ENCODE measurements around the gene SMG6. TPM values are rescaled to one million over a fixed set of nuclear protein-coding genes. Genes with fewer than 3 reads are reported as not detected.

Gene SMG6
- total RNA-seq, 1 experiment from 2014 or later: 28.6 TPM

GRCh38 chr17:2304931-2305330, 1.3 kb upstream of the SMG6 start:
- Mint-ChIP-seq H3K27ac (no peak overlapping the region), H3K36me3 (ENCODE audit: insufficient read depth in 1 of 3, low read depth in 3 of 3) (peaks cover 9 to 22% (median 12%) of the 10 kb centered on the region in 3 experiments; a peak in 6 of 7 replicates), H3K4me1 (peaks cover 7 to 15% of the 10 kb centered on the region in 2 experiments; a peak in 3 of 4 replicates), H3K4me3 (peak overlapping the region; percentile 36 to 53), H3K27me3 (ENCODE audit: low read depth) (peaks cover 3% of the 10 kb centered on the region; the same call in 1 of the 2 replicates), H3K9me3 (no peaks in the 10 kb centered on the region)
- no CpG with 5 or more reads among the region's 4 CpGs for WGBS (ENCODE audit: extremely low coverage, insufficient read length, low lambda C conversion rate)
- Histone ChIP-seq H3K56ac (ENCODE audit: insufficient read length, low read depth, low read length) (no peak overlapping the region), H3K18ac (ENCODE audit: insufficient read length, low read depth, low read length) (no peak overlapping the region), H2BK12ac (ENCODE audit: insufficient read length, low read depth, low read length) (no peak overlapping the region), H3K9me3 (ENCODE audit: control insufficient read depth, low read depth, low read length) (no peaks in the 10 kb centered on the region), H3K79me1 (ENCODE audit: insufficient read depth, low read depth, low read length, poor library complexity, severe bottlenecking) (peaks cover 4% of the 10 kb centered on the region), H3K9ac (ENCODE audit: extremely low read depth, insufficient read length, low read length) (no peak overlapping the region), H2AFZ (ENCODE audit: low read length) (no peak overlapping the region), H2BK5ac (ENCODE audit: insufficient read length, low read length) (no peak overlapping the region), H4K8ac (replicated peaks; ENCODE audit: insufficient read length, low read depth, low read length) (no peak overlapping the region), H3K4me2 (ENCODE audit: insufficient read depth, insufficient read length, low read length) (no peak overlapping the region), H3K23me2 (ENCODE audit: insufficient read length, low read depth, low read length, poor library complexity, severe bottlenecking) (peaks cover 5% of the 10 kb centered on the region), H2AK5ac (ENCODE audit: insufficient read length, low read length) (no peak overlapping the region), H3K4ac (ENCODE audit: low read depth, low read length) (no peak overlapping the region), H3K79me2 (ENCODE audit: insufficient read depth, low read length) (no peaks in the 10 kb centered on the region), H3K27ac (ENCODE audit: insufficient read length, low read depth, low read length) (no peak overlapping the region), H4K5ac (ENCODE audit: insufficient read length, low read depth, low read length) (no peak overlapping the region), H3K14ac (ENCODE audit: insufficient read depth, low read length) (no peak overlapping the region), H3K23ac (ENCODE audit: insufficient read length, low read depth, low read length) (no peak overlapping the region), H3K4me1 (ENCODE audit: insufficient read depth, low read length) (no peaks in the 10 kb centered on the region), H2BK120ac (ENCODE audit: low read depth, low read length, poor library complexity, severe bottlenecking) (no peak overlapping the region), H3K27me3 (ENCODE audit: insufficient read depth, low read length) (no peaks in the 10 kb centered on the region; the same call in 1 of the 2 replicates), H4K20me1 (ENCODE audit: control insufficient read depth, insufficient read depth, insufficient read length) (no peaks in the 10 kb centered on the region), H2BK15ac (ENCODE audit: low read depth, low read length) (no peak overlapping the region), H3T11ph (ENCODE audit: low read length) (no peak overlapping the region), H4K91ac (ENCODE audit: insufficient read length, low read depth, low read length) (no peak overlapping the region), H2BK20ac (ENCODE audit: low read depth, low read length, poor library complexity, severe bottlenecking) (no peak overlapping the region)
- TF ChIP-seq, protein P1, sequence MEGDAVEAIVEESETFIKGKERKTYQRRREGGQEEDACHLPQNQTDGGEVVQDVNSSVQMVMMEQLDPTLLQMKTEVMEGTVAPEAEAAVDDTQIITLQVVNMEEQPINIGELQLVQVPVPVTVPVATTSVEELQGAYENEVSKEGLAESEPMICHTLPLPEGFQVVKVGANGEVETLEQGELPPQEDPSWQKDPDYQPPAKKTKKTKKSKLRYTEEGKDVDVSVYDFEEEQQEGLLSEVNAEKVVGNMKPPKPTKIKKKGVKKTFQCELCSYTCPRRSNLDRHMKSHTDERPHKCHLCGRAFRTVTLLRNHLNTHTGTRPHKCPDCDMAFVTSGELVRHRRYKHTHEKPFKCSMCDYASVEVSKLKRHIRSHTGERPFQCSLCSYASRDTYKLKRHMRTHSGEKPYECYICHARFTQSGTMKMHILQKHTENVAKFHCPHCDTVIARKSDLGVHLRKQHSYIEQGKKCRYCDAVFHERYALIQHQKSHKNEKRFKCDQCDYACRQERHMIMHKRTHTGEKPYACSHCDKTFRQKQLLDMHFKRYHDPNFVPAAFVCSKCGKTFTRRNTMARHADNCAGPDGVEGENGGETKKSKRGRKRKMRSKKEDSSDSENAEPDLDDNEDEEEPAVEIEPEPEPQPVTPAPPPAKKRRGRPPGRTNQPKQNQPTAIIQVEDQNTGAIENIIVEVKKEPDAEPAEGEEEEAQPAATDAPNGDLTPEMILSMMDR (conservative IDR thresholded peaks at IDR 0.05): no peak
- DNase-seq: no peak
